NAMALWA (cell line): ENCODE measurements around the gene AMIGO3.
"Not testable (repeated sequence)": the region's sequence is repeated elsewhere in the genome, so short reads cannot be mapped to it uniquely, and the experiment has no call there.

Experiments used
- DNase-seq: peaks from one replicate; pipeline ENCODE4 v3.0.0-alpha.2; 2015; ENCODE audit warnings: low spot score

Gene AMIGO3

GRCh38 chr3:49689046-49689907 is 30.2 kb downstream of the AMIGO3 start, which contains the start of the genes MST1 and RNF123:
TSS of gene MST1 (minus strand) at chr3:49689474. CDS start at chr3:49688691, 783 bp downstream.
TSS of gene RNF123 (plus strand) at chr3:49689557. CDS start at chr3:49691166, 1,609 bp downstream.
- DNase-seq: peak; percentile 80

- peak; percentile 24 for DNase-seq
These were observed 31.0 kb downstream of the AMIGO3 start for GRCh38 chr3:49688338-49689045.

DNA sequence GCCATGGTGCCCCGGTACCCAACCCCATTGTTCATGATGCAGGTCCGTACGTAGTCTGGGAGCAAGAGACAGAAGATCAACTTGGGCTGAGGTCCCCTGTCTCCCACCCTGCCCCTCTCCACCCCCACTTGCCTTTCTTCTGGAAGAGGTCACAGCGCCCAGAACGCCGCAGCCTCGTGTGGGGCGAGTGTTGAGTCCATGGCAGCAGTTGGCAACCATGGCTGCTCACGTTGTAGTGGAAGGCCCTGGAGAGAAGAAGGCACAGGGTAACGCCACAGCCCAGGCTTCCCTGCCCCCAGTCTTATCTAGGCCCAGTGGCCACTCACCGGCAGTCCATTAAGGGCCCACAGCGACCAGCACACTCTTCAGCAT is 32.1 kb downstream of the AMIGO3 start:
- not testable (repeated sequence) for DNase-seq

- DNase-seq: not testable (repeated sequence)
These were observed 32.6 kb downstream of the AMIGO3 start for GRCh38 chr3:49686769-49687423.

- not testable (repeated sequence) for DNase-seq
These were observed 33.1 kb downstream of the AMIGO3 start for GRCh38 chr3:49686346-49686745.

DNA sequence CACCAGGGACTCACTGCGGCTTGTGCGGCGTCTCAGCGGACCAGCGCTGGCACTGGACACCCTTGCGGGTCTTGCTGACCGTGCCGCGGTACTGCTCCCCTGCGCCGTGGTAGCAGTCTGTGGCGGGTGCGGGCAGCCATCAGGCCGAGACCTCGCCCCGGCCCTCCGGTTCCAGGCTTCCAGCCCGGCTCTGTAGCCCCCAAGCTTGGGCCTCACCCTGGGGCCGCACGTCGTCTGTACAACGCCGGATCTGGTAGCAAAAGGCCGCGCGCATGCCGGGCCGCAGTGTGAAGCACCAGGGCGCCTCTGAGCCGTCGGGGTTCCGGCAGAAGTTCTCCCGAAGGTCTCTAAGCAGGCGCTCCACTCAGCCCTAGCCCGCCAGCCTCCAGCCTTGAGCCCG is 33.6 kb downstream of the AMIGO3 start:
- not testable (repeated sequence) for DNase-seq

GRCh38 chr3:49685103-49685502 is 34.4 kb downstream of the AMIGO3 start:
- not testable (repeated sequence) for DNase-seq

GRCh38 chr3:49684453-49684852 is 35.0 kb downstream of the AMIGO3 start:
- not testable (repeated sequence) for DNase-seq

DNA sequence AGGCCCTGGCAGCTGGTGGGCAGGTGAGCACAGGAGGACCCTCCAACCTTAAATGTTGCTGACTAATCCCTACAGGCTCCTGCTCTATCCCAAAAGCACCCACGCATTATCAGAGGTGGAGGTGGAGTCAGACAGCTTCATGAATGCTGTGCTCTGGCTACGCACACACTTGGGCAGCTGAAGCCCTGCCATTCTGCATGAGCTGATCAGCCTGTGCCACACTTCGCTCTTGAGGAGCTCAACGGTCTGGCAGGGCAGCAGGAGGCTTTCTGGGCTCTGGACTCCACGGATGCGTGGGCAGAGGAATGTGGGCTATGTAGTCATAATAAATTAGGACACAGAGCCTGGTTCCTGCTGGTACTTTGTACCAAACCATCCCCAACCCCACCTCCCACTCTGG is 36.3 kb downstream of the AMIGO3 start:
- DNase-seq: no peak

- DNase-seq: no peak
These were observed 37.9 kb downstream of the AMIGO3 start for GRCh38 chr3:49681543-49681942.

- no peak for DNase-seq
These were observed 38.3 kb downstream of the AMIGO3 start for GRCh38 chr3:49681232-49681522.

GRCh38 chr3:49680493-49681231 is 38.8 kb downstream of the AMIGO3 start:
- DNase-seq: no peak

DNA sequence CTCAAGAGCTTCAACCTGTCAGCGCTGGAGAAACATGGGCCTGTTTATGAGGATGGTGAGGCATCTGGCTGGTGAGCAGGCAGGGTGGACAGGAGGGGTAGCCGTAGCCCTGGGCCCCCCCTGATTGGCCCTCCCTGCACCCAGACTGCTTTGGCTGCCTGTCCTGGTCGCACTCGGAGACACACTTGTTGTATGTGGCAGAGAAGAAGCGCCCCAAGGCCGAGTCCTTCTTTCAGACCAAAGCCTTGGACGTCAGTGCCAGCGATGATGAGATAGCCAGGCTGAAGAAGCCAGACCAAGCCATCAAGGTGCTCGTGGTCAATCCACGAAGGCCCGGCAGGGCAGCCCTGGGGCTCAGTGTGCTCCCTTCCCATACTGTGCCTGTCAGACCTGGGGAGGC is 43.6 kb downstream of the AMIGO3 start:
- no peak for DNase-seq

DNA sequence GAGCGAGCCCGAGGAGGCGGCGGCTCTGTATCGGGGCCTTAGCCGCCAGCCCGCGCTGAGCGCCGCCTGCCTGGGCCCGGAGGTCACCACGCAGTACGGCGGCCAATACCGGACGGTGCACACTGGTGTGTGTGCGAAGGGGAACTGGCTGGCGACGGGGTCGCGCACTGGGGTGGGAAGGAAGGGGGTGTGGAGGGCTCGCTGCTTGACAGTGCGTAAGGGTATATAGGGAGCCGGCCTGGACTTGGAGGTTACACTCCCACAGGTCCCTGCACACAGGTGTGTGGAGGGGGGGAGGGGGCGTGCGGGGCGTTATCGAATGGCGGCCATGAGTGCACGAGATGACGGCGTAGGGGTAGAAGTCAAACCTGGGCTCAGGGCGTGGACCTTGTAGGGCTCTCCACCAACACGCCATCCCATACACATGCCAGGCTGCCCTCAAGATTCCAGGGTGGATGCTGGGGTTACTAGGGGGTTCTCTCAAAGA is 44.9 kb downstream of the AMIGO3 start:
- no peak for DNase-seq

- DNase-seq: peak; percentile 93
These were observed 45.6 kb downstream of the AMIGO3 start, which contains the start of gene APEH for GRCh38 chr3:49673715-49674496. TSS of gene APEH (plus strand) at chr3:49674351. CDS start at chr3:49674402, 51 bp downstream.

DNA sequence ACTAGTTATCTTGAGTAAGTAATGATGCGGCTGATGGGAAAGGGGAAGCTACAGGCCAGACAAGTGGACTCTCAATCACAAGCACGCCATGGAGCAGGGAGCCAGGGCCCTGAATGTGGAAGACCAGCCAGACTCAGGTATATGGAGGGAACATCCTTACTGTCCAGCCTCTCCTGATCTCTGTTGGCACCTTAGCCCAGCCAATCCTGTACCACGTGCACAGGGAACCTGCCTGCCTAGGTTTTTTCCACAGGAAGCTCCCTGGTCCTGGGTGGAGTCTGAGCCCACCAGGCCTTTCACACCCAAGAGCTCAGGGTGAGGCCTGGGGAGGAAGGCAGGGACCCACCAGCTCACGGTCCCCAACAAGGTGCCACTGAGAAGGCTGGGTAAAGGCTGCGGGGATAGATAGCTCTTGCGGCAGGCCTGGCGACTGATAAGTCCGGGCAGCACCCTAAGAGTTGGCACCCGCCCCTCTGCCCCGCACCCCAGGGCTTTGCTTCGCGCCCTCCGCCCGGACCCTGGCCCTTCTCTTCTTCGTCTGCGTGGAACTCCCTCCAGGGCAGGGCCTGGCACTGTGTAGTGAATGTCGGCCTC is 46.3 kb downstream of the AMIGO3 start:
- no peak for DNase-seq

DNA sequence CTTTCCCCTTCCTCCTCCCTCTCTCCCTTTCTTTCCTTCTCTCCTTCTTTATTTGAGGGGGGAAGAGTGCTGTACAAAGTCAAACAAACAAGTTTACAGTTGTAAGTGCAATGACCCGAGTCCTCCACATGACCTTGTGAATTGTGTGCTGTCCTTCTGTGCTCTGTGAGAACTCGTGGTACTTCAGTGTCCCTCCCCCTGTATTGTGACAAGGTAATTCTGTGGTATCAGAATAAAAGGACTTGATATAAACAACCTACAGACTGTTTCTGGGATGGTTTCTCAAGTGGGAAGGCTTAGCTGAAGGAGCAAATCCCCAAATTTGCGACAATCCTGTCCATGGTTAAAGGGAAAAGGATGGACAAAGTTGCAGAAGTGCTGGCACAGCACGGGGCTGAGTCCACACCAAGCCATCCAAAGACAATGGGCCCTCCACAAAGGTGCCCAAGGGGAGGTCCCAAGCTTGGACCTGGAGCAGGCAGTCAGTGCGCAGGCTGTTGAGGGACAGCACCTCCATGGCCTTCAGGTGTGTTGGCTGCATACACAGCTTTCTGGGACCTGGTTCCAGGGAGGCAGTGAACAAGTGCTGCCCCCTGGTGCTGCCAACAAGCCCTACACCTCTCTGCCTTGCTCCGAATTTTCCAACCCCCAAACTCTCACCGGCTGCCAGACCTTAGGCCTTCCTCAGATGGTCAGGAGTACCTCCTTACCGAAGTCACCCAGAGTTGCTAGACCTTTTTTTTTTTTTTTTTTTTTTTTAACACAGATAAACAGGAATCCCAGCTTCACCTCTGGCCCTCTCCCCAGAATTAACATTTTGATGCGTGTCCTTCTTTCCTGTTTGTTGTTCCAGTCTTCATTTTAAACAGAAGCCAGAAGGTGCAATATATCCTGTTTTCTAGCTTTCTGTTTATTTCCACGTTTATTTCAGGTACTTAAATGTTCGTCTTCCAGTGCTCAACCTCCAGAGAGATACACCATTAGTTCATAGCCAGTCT is 47.9 kb downstream of the AMIGO3 start:
- DNase-seq: peak; percentile 68

DNA sequence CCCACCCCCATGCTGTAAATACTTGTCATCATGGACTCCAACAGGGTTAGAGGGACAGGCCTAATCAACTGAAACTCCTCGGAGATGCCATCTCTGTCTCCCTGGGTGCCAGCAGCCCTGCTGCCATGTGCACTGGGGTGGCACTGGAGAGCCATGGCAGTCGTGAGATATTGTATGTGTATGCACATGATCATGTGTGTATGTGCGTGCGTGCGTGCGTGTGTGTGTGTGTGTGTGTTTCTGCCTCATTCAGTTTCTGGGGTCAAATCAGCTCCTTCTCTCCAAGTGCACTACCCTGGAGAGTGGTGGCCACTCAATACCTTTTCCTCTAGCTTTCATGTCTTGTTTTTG is 48.6 kb downstream of the AMIGO3 start:
- DNase-seq: no peak

DNA sequence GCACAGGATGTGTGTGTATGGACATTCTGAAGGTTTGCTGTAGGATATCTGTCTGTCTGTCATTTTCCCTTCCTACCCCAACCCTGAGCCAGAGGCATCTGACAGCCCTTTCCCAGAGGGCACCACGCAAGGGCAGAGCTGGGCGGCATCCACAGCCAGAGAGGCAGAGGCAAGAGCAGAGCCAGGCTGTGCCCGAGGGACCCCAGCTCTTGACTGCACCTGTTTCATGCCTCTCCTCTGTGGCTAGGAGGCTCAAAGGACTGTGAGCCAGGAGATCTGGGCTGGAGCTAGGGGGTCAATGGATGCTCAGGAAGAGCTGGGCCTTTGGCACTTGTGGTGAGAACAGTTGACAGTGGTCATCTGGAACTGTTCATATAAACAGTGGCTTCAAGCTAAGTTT is 50.1 kb downstream of the AMIGO3 start:
- DNase-seq: no peak
